A673 (cell line): Measurements from ENCODE around the gene FIBCD1. TPM values are rescaled to one million over a fixed set of nuclear protein-coding genes. Genes with fewer than 3 reads are reported as not detected.
A peak's percentile ranks its signal among the peaks of the same experiment; 100 is the strongest.

Experiments used
- BruUV-seq: library from RNA; stranded (reverse); fragments of 400-500 nt; replicated peaks from 2 replicates; lab custom pipeline; 2021; lab: Mats Ljungman, UMichigan
- CTCF ChIA-PET: fragments of 300-600 bp; sonication (Branson Sonifier 250); formaldehyde crosslinking; loops from one replicate; lab custom pipeline; 2022; ENCODE audit warnings: antibody characterized with exemption; lab: Charles Lee
- POLR2A ChIA-PET: fragments of 300-600 bp; sonication (Branson Sonifier 250); formaldehyde crosslinking; loops from one replicate; lab custom pipeline; 2022; ENCODE audit warnings: antibody characterized with exemption; ENCODE audit not compliant: low non-redundant PET; lab: Charles Lee
- DNase-seq: peaks from one replicate; pipeline ENCODE4 v3.0.0-alpha.2; 2015; ENCODE audit warnings: low spot score
- H3K27ac ChIP-seq: fragments of 200-600 bp; sonication (generic); 2 replicates; pipeline ENCODE4 v1.5.1; 2016; ENCODE audit warnings: mixed run types, low read depth, mild to moderate bottlenecking, mixed read lengths, antibody characterized with exemption, low read length; ENCODE audit not compliant: poor library complexity, severe bottlenecking
- H3K27me3 ChIP-seq: fragments of 200-600 bp; sonication (generic); replicated peaks from 2 replicates; pipeline ENCODE4 v1.6.1; 2017; ENCODE audit warnings: mixed run types, low read depth, mild to moderate bottlenecking, mixed read lengths, antibody characterized with exemption, low read length; ENCODE audit not compliant: insufficient read depth, poor library complexity
- H3K36me3 ChIP-seq: fragments of 200-600 bp; sonication (generic); 2 replicates; pipeline ENCODE4 v1.6.1; 2016; ENCODE audit warnings: mixed run types, mild to moderate bottlenecking, mixed read lengths, antibody characterized with exemption, low read length; ENCODE audit not compliant: insufficient read depth, poor library complexity, severe bottlenecking
- H3K4me1 ChIP-seq: fragments of 200-600 bp; sonication (generic); 2 replicates; pipeline ENCODE4 v1.6.1; 2017; ENCODE audit warnings: mixed run types, mild to moderate bottlenecking, mixed read lengths, antibody characterized with exemption, low read length; ENCODE audit not compliant: insufficient read depth, poor library complexity, severe bottlenecking
- H3K4me3 ChIP-seq: fragments of 200-600 bp; sonication (generic); 2 replicates; pipeline ENCODE4 v1.5.1; 2016; ENCODE audit warnings: low read depth, mixed run types, mild to moderate bottlenecking, mixed read lengths, low read length; ENCODE audit not compliant: poor library complexity, severe bottlenecking
- H3K9me3 ChIP-seq: fragments of 200-600 bp; sonication (generic); 2 replicates; pipeline ENCODE4 v1.6.1; 2016; ENCODE audit warnings: mixed run types, low read depth, mild to moderate bottlenecking, mixed read lengths, antibody characterized with exemption, low read length; ENCODE audit not compliant: poor library complexity, severe bottlenecking
- EZH2 ChIP-seq: fragments of 200-600 bp; sonication (generic); IDR thresholded peaks from 2 replicates; pipeline ENCODE4 v1.6.1; 2017; ENCODE audit warnings: borderline replicate concordance, low read depth, mild to moderate bottlenecking, mixed read lengths, antibody characterized with exemption, low read length; ENCODE audit not compliant: poor library complexity, severe bottlenecking
- intact Hi-C: fragments of 100-400 bp; cut with micrococcal nuclease; formaldehyde crosslinking; loops from one replicate; pipeline ENCODE4 v1.10.0; 2022; ENCODE audit not compliant: unreplicated experiment
- total RNA-seq: library from RNA; stranded (reverse); gene quantifications from 2 replicates; pipeline ENCODE4 v1.2.3, GENCODE V29; 2021
- TF ChIP-seq, protein P1 (sequence below): fragments of 300-800, 200-600 bp; sonication (generic); conservative IDR thresholded peaks from 2 replicates; pipeline ENCODE4 v1.5.1; 2017; ENCODE audit warnings: low read depth, mild to moderate bottlenecking, antibody characterized with exemption, low read length, moderate library complexity, mixed read lengths

The FIBCD1 gene
- total RNA-seq, 1 experiment from 2014 or later = 0.19 TPM

GRCh38 chr9:130962418-130963316 is 23.6 kb upstream of the FIBCD1 start:
- Histone ChIP-seq H3K27me3 (no peaks in the 10 kb centered on the region), H3K9me3 (peaks cover 7% of the 10 kb centered on the region), H3K4me1 (peaks cover 5% of the 10 kb centered on the region), H3K27ac (no peak overlapping the region), H3K36me3 (no peaks in the 10 kb centered on the region), H3K4me3 (no peak overlapping the region)
- TF ChIP-seq, protein P1, sequence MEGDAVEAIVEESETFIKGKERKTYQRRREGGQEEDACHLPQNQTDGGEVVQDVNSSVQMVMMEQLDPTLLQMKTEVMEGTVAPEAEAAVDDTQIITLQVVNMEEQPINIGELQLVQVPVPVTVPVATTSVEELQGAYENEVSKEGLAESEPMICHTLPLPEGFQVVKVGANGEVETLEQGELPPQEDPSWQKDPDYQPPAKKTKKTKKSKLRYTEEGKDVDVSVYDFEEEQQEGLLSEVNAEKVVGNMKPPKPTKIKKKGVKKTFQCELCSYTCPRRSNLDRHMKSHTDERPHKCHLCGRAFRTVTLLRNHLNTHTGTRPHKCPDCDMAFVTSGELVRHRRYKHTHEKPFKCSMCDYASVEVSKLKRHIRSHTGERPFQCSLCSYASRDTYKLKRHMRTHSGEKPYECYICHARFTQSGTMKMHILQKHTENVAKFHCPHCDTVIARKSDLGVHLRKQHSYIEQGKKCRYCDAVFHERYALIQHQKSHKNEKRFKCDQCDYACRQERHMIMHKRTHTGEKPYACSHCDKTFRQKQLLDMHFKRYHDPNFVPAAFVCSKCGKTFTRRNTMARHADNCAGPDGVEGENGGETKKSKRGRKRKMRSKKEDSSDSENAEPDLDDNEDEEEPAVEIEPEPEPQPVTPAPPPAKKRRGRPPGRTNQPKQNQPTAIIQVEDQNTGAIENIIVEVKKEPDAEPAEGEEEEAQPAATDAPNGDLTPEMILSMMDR = no peak
- TF ChIP-seq EZH2 = no peak
- POLR2A ChIA-PET = no interaction called here
- CTCF ChIA-PET = interaction anchor here (0.6 kb wide), 1 partner anchor 511 kb away, joined by 5 read pairs; no protein-coding TSS in a partner anchor
- BruUV-seq = no TSS peak
- peak; percentile 37 for DNase-seq
- intact Hi-C loops = no loop called here

- intact Hi-C loops = no loop called here
- H3K27me3 ChIP-seq = no peaks in the 10 kb centered on the region
- H3K36me3 ChIP-seq = no peaks in the 10 kb centered on the region
- H3K27ac ChIP-seq = no peak overlapping the region
- no peak for DNase-seq
- ChIA-PET POLR2A (no interaction called here), CTCF (no interaction called here)
- no peak overlapping the region for H3K4me3 ChIP-seq
- peaks cover 5% of the 10 kb centered on the region for H3K4me1 ChIP-seq
- peaks cover 7% of the 10 kb centered on the region for H3K9me3 ChIP-seq
- no TSS peak for BruUV-seq
- TF ChIP-seq, protein P1 = no peak
- no peak for TF ChIP-seq EZH2
These were observed 22.7 kb upstream of the FIBCD1 start for GRCh38 chr9:130961511-130962300.

DNA sequence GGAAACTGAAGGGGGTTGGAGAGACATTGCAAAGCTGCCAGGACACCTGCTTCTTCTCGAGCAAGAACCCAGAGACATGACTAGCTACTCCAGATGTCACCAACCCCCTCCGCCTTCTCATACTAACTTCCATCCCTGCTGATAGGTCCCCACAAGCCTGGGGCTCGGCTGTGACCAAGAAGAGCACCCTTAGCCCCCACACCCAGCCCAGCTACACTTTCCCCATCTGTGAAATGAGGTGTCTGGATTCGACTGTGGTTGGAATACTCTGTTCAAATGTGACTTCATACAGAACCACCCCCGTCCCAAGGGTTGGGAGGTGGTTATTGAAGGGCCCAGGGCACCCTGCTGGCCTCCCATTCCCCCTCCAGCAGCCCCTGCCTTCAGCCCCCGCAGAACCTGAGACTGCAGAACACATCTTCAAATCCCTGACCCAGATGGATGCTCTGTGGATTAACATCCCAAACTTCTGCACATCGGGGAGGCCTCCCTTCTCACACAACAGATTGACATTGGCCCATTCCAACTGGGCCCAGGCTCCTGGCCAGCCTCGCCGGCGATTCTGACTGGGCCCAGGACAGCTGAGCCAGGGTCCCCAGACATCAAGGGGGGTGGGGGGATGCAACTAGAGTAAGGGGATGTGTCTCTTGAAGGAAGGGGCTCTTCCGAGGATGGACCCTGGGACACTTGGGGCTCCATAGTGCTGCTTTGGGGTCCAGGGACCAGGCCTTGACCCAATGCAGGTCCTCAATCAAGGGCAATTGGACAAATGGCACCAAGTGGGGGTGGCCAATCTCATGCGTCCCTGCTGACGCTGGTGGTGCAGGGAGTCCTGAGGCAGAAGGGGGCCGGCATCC is 21.7 kb upstream of the FIBCD1 start:
- no TSS peak for BruUV-seq
- Histone ChIP-seq H3K9me3 (peaks cover 7% of the 10 kb centered on the region), H3K4me3 (no peak overlapping the region), H3K27me3 (no peaks in the 10 kb centered on the region), H3K27ac (no peak overlapping the region), H3K4me1 (peaks cover 9% of the 10 kb centered on the region), H3K36me3 (no peaks in the 10 kb centered on the region)
- no peak for DNase-seq
- ChIA-PET POLR2A (no interaction called here), CTCF (no interaction called here)
- intact Hi-C loops = no loop called here
- TF ChIP-seq EZH2 = no peak
- TF ChIP-seq, protein P1 = no peak
